Progenitor cell of endocrine pancreas (in vitro differentiated cells): ENCODE results near the gene VANGL2. TPM values are rescaled to one million over a fixed set of nuclear protein-coding genes. Genes with fewer than 3 reads are reported as not detected.
A peak's percentile ranks its signal among the peaks of the same experiment; 100 is the strongest.

ENCODE experiments used
- DNase-seq: peaks from one replicate; pipeline ENCODE4 v3.0.0; 2021; ENCODE audit warnings: low spot score; ENCODE audit not compliant: unreplicated experiment
- H3K27ac Mint-ChIP-seq: 2 replicates; pipeline ENCODE4 v1.8.0; 2021; ENCODE audit warnings: mild to moderate bottlenecking, moderate library complexity, mixed read lengths
- H3K27me3 Mint-ChIP-seq: 2 replicates; pipeline ENCODE4 v1.8.0; 2021; ENCODE audit warnings: mixed read lengths
- H3K36me3 Mint-ChIP-seq: 2 replicates; pipeline ENCODE4 v1.8.0; 2022; ENCODE audit warnings: mixed read lengths; ENCODE audit not compliant: insufficient read depth
- H3K4me1 Mint-ChIP-seq: 2 replicates; pipeline ENCODE4 v1.8.0; 2021; ENCODE audit warnings: low read depth, mixed read lengths
- H3K4me3 Mint-ChIP-seq: 2 replicates; pipeline ENCODE4 v1.8.0; 2021; ENCODE audit warnings: low read depth, mild to moderate bottlenecking, moderate library complexity, mixed read lengths
- H3K9me3 Mint-ChIP-seq: 2 replicates; pipeline ENCODE4 v1.8.0; 2021; ENCODE audit warnings: low read depth, mixed read lengths
- CTCF ChIP-seq: fragments of 200-600 bp; sonication (generic); IDR thresholded peaks from one replicate; pipeline ENCODE4 v1.5.0; 2021; ENCODE audit warnings: antibody characterized with exemption, mild to moderate bottlenecking; ENCODE audit not compliant: unreplicated experiment
- total RNA-seq: library from RNA; stranded (reverse); gene quantifications from 2 replicates; pipeline ENCODE4 v1.2.1, GENCODE V29; 2021

VANGL2 gene
- total RNA-seq, 1 donor from 2014 or later: 80.4 TPM

- Mint-ChIP-seq H3K4me3 (peak overlapping the region; percentile 74), H3K4me1 (peaks cover 25% of the 10 kb centered on the region), H3K9me3 (no peaks in the 10 kb centered on the region), H3K27me3 (no peaks in the 10 kb centered on the region), H3K27ac (peak overlapping the region; percentile 50), H3K36me3 (no peaks in the 10 kb centered on the region)
- no peak for DNase-seq
- no peak for TF ChIP-seq CTCF
Observed at GRCh38 chr1:160398823-160399222, 1.5 kb upstream of the VANGL2 start.

GRCh38 chr1:160399544-160400222, 681 bp upstream of the VANGL2 start:
- Mint-ChIP-seq H3K27me3 (no peaks in the 10 kb centered on the region), H3K4me3 (peak overlapping the region; percentile 74), H3K36me3 (no peaks in the 10 kb centered on the region), H3K4me1 (peaks cover 31% of the 10 kb centered on the region), H3K9me3 (no peaks in the 10 kb centered on the region), H3K27ac (peak overlapping the region; percentile 87)
- peak; percentile 37 for TF ChIP-seq CTCF
- DNase-seq: no peak

GRCh38 chr1:160400646-160401486, 502 bp downstream of the VANGL2 start:
- H3K4me1 Mint-ChIP-seq: peaks cover 36% of the 10 kb centered on the region
- H3K4me3 Mint-ChIP-seq: peak overlapping the region; percentile 86
- no peaks in the 10 kb centered on the region for H3K27me3 Mint-ChIP-seq
- no peaks in the 10 kb centered on the region for H3K36me3 Mint-ChIP-seq
- no peaks in the 10 kb centered on the region for H3K9me3 Mint-ChIP-seq
- peak; percentile 52 for DNase-seq
- H3K27ac Mint-ChIP-seq: peak overlapping the region; percentile 42
- TF ChIP-seq CTCF: no peak

- H3K4me1 Mint-ChIP-seq: peaks cover 36% of the 10 kb centered on the region
- no peak for TF ChIP-seq CTCF
- no peaks in the 10 kb centered on the region for H3K27me3 Mint-ChIP-seq
- H3K9me3 Mint-ChIP-seq: no peaks in the 10 kb centered on the region
- DNase-seq: no peak
- H3K27ac Mint-ChIP-seq: peak overlapping the region; percentile 42
- peak overlapping the region; percentile 86 for H3K4me3 Mint-ChIP-seq
- no peaks in the 10 kb centered on the region for H3K36me3 Mint-ChIP-seq
Observed at GRCh38 chr1:160401487-160401805, 1.1 kb downstream of the VANGL2 start.

GRCh38 chr1:160402001-160402795, 1.8 kb downstream of the VANGL2 start:
- Mint-ChIP-seq H3K27me3 (no peaks in the 10 kb centered on the region), H3K4me3 (peak overlapping the region; percentile 86), H3K9me3 (no peaks in the 10 kb centered on the region), H3K4me1 (peaks cover 36% of the 10 kb centered on the region), H3K36me3 (no peaks in the 10 kb centered on the region), H3K27ac (peak overlapping the region; percentile 42)
- DNase-seq: no peak
- no peak for TF ChIP-seq CTCF
